Vagina (tissue), 2 donors: Measurements from ENCODE around the gene HSPB6. TPM values are rescaled to one million over a fixed set of nuclear protein-coding genes. Genes with fewer than 3 reads are reported as not detected.

Experiments
- DNase-seq, 2 donors: peaks; one replicate each; pipeline ENCODE4 v3.0.0-alpha.2; 2017; ENCODE audit errors: extremely low spot score in 2 of 2
- H3K27ac ChIP-seq: fragments of 200-600 bp; sonication (generic); one replicate; pipeline ENCODE4 v1.5.1; 2019
- H3K27me3 ChIP-seq: fragments of 200-600 bp; sonication (generic); one replicate; pipeline ENCODE4 v1.5.1; 2019
- H3K36me3 ChIP-seq, 2 donors: fragments of 200-600 bp; sonication (generic); one replicate each; pipeline ENCODE4 v1.5.1; 2017 to 2019
- H3K4me1 ChIP-seq: fragments of 200-600 bp; sonication (generic); one replicate; pipeline ENCODE4 v1.5.1; 2019
- H3K4me3 ChIP-seq, 2 donors: fragments of 200-600 bp; sonication (generic); 1 replicate in 1 of 2; 2 replicates in 1 of 2; pipeline ENCODE4 v1.5.1; 2016 to 2019
- H3K9me3 ChIP-seq: fragments of 200-600 bp; sonication (generic); one replicate; pipeline ENCODE4 v1.5.1; 2019
- CTCF ChIP-seq, 3 experiments: fragments of 450-650 bp in 2 of 3; fragments of 200-600 bp in 1 of 3; sonication (generic) in 1 of 3; IDR thresholded peaks; one replicate each; pipeline ENCODE4 v1.5.1; 2017 to 2019; ENCODE audit warnings: antibody characterized with exemption in 3 of 3, mild to moderate bottlenecking in 2 of 3, moderate library complexity in 2 of 3
- POLR2A ChIP-seq, 2 donors: fragments of 450-650 bp; IDR thresholded peaks; one replicate each; pipeline ENCODE4 v1.6.1; 2017; ENCODE audit warnings: antibody characterized with exemption in 2 of 2, mild to moderate bottlenecking in 2 of 2, moderate library complexity in 2 of 2
- POLR2AphosphoS5 ChIP-seq, 2 donors: sonication (generic); formaldehyde crosslinking; IDR thresholded peaks; one replicate each; pipeline ENCODE4 v1.9.0; 2017; ENCODE audit warnings: antibody characterized with exemption in 2 of 2, mild to moderate bottlenecking in 2 of 2, low read depth in 1 of 2; ENCODE audit not compliant: insufficient read depth in 1 of 2
- intact Hi-C: fragments of 100-400 bp; cut with DNase I; formaldehyde crosslinking; loops from one replicate; pipeline ENCODE4 v1.15.1; 2023
- total RNA-seq: library from RNA; depleted of rRNA; stranded (reverse); fragments of >200 nt; gene quantifications from one replicate; pipeline ENCODE4 v1.2.3, GENCODE V29; 2016

HSPB6 gene
- total RNA-seq, 1 donor from 2014 or later = 238 TPM

GRCh38 chr19:35739275-35740107 lies 17.3 kb downstream of the HSPB6 start:
- Histone ChIP-seq H3K27ac (peak overlapping the region; percentile 66), H3K4me3 (peak overlapping the region; percentile 64 to 66), H3K36me3 (peaks cover 0 to 29% of the 10 kb centered on the region in 2 donors), H3K9me3 (no peaks in the 10 kb centered on the region), H3K4me1 (peaks cover 23% of the 10 kb centered on the region), H3K27me3 (no peaks in the 10 kb centered on the region)
- DNase-seq = no peak
- intact Hi-C loops = loop anchor here (2.0 kb wide), 1 partner anchor 45 kb away; no protein-coding TSS in a partner anchor
- TF ChIP-seq CTCF (IDR thresholded peaks at IDR 0.05) (no peak), POLR2A (IDR thresholded peaks at IDR 0.05) (no peak)

- H3K27ac ChIP-seq = no peak overlapping the region
- peaks cover 17% of the 10 kb centered on the region for H3K4me1 ChIP-seq
These were observed 18.0 kb downstream of the HSPB6 start for GRCh38 chr19:35738887-35739229.

GRCh38 chr19:35738021-35738886 lies 18.6 kb downstream of the HSPB6 start:
- intact Hi-C loops = loop anchor here (2.0 kb wide), 1 partner anchor 43 kb away; no protein-coding TSS in a partner anchor
- TF ChIP-seq POLR2AphosphoS5 (IDR thresholded peaks at IDR 0.05; ENCODE audit: insufficient read depth in 1 of 2, low read depth in 1 of 2) (no peak), CTCF (IDR thresholded peaks at IDR 0.05) (no peak), POLR2A (IDR thresholded peaks at IDR 0.05) (no peak)
- no peak for DNase-seq
- peaks cover 17% of the 10 kb centered on the region for H3K4me1 ChIP-seq
- H3K36me3 ChIP-seq = peaks cover 0 to 30% of the 10 kb centered on the region in 2 donors
- H3K27me3 ChIP-seq = no peaks in the 10 kb centered on the region
- H3K9me3 ChIP-seq = no peaks in the 10 kb centered on the region
- no peak overlapping the region for H3K4me3 ChIP-seq
- no peak overlapping the region for H3K27ac ChIP-seq

More at GRCh38 chr19:35738887-35739229, 18.0 kb downstream of the HSPB6 start:
- no peak for DNase-seq
- Histone ChIP-seq H3K36me3 (peaks cover 0 to 29% of the 10 kb centered on the region in 2 donors), H3K4me3 (no peak overlapping the region), H3K9me3 (no peaks in the 10 kb centered on the region), H3K27me3 (no peaks in the 10 kb centered on the region)
- no peak for TF ChIP-seq CTCF (IDR thresholded peaks at IDR 0.05)
- no peak for TF ChIP-seq POLR2AphosphoS5 (IDR thresholded peaks at IDR 0.05; ENCODE audit: insufficient read depth in 1 of 2, low read depth in 1 of 2)
- no peak for TF ChIP-seq POLR2A (IDR thresholded peaks at IDR 0.05)
- intact Hi-C loops = loop anchor here (2.0 kb wide), 1 partner anchor 44 kb away; no protein-coding TSS in a partner anchor

- no peaks in the 10 kb centered on the region for H3K9me3 ChIP-seq
- no peaks in the 10 kb centered on the region for H3K27me3 ChIP-seq
- DNase-seq = no peak
- intact Hi-C loops = no loop called here
- peaks cover 17% of the 10 kb centered on the region for H3K4me1 ChIP-seq
- H3K27ac ChIP-seq = no peak overlapping the region
- TF ChIP-seq CTCF (IDR thresholded peaks at IDR 0.05) (no peak), POLR2A (IDR thresholded peaks at IDR 0.05) (no peak), POLR2AphosphoS5 (IDR thresholded peaks at IDR 0.05; ENCODE audit: insufficient read depth in 1 of 2, low read depth in 1 of 2) (no peak)
- no peak overlapping the region for H3K4me3 ChIP-seq
- peaks cover 0 to 41% of the 10 kb centered on the region in 2 donors for H3K36me3 ChIP-seq
These were observed 19.6 kb downstream of the HSPB6 start for GRCh38 chr19:35736913-35737886.
